Suppressor macrophage (primary cell): ENCODE measurements around the gene MYL2.
"Not testable (repeated sequence)": the region's sequence is repeated elsewhere in the genome, so short reads cannot be mapped to it uniquely, and the experiment has no call there.

Source experiments
- DNase-seq, 4 experiments: peaks; one replicate each; pipeline ENCODE4 v3.0.0-alpha.2; 2020 to 2022
- total RNA-seq, 17 experiments: gene quantifications; one replicate each; lab custom pipeline; 2026; ENCODE audit warnings: mixed read lengths in 6 of 17, inconsistent platforms in 3 of 17; lab: John Stamatoyannopoulos, UW

Gene MYL2, protein sequence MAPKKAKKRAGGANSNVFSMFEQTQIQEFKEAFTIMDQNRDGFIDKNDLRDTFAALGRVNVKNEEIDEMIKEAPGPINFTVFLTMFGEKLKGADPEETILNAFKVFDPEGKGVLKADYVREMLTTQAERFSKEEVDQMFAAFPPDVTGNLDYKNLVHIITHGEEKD
- total RNA-seq = 0 to 0.88 (median 0) reads per million in 17 experiments

DNA sequence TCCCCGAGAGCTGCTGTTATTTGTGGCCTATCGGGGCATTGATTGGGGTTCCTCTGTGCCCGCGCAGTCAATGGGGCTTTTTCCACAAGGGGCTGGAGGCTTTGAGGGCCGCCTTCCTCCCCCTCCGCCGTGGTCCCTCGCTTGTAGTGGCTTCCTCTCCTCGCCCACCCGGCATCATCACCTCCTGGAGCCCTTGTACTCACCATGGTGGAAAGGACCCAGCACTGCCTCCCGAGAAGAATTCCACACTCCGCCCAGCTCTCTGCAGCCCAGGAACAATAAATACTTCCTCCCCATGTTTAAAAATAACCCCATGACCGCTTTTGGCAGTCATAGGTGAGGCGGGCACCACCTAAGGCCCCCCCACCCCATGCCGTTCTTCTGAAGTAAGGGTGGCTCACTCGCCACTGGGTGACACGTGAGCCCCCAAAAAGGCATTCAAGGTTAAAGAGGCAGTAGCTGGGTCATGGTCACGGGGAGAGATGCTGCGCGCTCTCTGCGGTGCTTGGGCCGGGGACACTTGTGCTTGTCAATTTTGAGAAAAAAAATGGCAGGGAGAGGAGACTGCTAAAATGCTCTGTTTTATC lies at the start of gene MYL2:
Gene MYL2, minus strand, starts transcription at position 256 of the 587 bp plus-strand sequence. Its CDS starts 50 bp downstream, at position 206.
- DNase-seq = no peak

DNA sequence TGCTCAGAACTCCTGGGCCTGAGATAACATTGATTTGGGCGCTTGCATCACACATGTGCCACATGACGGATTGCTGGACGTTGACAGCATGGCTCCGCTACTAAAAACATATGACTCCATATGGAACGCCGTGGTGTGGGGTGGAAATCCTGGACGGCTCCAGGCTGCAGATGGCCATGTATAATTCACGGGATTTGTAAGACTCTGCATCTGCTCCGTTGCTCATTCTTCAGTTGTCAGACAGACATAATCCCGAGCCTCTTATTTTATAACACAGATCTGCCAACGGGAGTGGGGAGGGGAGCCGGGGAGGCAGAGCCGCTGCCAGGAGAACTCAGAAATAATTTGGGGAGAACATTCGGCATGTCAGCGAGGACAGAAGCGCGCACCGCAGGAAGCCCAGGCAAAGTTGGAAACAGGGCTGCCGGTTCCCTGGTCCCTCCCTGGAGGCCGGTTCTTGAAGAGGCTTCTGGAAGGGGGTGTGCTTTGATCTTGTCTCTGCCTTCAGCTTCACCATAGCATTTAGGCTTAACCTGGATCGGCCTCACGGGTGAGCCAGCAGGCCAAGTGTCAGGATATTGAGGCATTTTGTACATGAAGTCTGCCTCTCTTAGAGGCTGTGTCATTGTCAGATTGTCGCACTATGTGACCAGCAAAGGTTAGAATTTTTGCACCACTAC lies 45.8 kb upstream of the MYL2 start:
- no peak for DNase-seq

DNA sequence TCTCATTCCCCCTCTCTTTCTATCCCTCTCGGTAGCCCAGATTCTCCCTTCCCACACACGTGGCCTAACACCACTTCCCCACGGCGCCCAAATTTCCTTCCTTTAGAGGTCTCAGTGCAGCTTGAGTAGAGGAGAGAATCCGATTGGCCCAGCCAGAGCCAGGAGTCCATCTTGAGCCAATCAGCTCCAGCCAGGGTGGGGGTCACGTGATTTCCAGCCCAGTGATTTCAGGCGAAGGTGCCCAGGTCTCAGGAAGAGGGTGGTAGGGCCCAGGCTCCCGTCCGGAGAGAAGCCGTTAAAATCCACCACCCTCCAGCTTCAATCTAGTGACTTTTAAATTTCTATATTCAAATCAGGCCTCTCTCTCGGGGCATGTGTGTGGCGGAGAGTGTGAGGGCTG lies 45.2 kb upstream of the MYL2 start:
- no peak for DNase-seq

DNA sequence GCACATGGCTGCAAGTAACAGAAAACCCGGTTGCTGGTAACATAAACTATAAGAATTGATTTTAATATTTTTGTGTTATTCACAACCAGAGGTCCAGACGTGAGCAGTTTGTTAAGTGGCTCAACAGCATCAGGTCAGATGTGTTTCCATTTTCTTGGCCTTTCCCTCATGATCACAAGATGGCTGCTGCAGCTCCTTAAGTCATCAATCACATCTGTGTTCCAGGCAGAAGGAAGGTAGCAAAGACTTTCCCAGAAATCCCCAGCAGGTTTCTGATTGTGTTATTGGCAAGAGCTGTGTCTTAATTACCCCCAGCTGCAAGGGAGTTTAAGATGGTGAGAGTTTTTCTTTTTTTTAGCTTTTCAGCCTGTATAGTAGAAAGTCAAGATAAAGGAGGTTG lies 40.4 kb upstream of the MYL2 start:
- DNase-seq = no peak

DNA sequence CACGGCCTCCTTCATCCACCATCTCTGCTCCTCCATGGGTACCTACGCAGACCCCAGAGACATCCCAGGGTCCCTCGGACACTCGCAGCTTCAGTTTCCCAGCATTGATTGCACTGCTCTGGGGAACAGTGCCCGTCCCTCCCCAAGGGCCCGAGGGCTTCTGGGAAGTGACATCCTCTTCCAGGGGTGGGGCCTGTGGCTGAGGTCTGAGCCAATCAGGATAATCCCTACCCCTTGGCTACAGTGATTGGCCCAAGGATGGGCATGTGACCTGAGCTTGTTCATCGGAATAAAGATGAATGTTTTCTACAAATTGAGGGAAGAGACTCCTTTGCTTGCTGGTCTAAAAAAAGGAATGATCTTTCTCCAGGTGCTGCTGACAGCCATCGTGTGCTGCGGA lies 37.3 kb upstream of the MYL2 start:
- DNase-seq = no peak

DNA sequence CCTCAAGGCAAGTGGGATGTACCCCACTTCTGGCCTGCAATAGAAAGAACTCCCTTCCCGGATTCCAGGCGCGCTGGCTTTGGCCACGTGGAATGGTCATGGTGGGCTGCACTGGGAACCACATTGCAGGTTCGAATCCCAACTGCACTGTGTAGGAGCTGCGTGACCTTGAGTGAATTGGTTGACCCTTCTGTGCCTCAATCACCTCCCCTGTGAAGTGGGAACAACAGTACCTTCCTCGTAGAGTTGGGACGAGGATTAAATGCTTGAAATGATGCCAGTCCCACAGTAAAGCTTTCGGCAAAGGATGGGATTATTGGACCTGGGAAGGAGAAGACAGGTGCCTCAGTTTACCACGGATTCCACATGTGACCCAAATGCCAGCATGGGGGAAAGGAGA lies 36.8 kb upstream of the MYL2 start:
- no peak for DNase-seq

DNA sequence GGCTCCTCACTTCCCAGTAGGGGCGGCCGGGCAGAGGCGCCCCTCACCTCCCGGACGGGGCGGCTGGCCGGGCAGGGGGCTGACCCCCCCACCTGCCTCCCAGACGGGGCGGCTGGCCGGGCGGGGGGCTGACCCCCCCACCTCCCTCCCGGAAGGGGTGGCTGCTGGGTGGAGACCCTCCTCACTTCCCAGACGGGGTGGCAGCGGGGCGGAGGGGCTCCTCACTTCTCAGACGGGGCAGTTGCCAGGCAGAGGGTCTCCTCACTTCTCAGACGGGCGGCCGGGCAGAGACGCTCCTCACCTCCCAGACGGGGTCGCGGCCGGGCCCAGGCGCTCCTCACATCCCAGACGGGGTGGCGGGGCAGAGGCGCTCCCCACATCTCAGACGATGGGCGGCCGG lies 30.5 kb upstream of the MYL2 start:
- not testable (repeated sequence) for DNase-seq

DNA sequence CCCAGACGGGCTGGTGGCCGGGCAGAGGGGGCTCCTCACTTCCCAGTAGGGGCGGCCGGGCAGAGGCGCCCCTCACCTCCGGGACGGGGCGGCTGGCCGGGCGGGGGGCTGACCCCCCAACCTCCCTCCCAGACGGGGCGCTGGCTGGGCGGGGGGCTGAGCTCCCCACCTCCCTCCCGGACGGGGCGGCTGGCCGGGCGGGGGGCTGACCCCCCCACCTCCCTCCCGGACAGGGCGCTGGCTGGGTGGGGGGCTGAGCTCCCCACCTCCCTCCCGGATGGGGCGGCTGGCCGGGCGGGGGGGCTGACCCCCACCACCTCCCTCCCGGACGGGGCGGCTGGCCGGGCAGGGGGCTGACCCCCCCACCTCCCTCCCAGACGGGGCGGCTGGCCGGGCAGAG lies 30.1 kb upstream of the MYL2 start:
- DNase-seq = not testable (repeated sequence)

DNA sequence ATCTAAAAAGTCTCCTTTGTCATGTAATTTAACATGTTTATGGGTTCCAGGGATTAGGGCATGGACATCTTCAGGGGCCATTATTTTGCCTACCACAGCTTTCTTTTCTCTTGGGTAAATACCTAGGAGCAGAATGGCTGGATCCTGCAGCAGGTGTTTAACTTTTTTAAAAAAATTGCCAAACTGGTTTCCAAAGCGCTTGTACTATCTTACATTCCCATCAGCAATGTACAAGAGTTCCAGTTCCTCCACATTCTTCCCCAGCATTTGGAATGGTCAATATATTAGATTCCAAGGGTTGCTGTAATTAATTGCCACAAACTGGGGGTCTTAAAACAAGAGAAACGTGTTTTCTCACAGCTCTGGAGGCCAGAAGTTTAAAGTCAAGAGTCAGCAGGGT lies 27.7 kb upstream of the MYL2 start:
- no peak for DNase-seq

DNA sequence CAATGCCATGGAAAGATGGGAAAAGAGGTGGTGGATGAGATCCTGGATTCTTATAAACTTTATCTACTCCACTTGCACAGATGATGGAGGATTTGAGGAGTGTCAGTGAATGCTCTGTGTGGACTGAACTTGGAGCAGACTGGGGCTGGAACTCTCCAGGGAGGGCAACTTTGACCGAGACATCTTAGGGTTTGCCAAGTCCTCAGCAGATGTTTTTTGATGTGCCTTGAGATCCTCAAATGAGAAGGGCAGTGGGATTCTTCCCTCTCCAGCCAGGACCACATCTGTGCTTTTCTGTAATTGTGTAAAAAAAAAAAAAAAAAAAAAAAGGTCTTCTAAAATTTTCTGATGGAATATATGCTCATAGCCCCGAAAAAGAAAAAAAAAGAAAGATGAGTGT lies 23.0 kb upstream of the MYL2 start:
- no peak for DNase-seq

DNA sequence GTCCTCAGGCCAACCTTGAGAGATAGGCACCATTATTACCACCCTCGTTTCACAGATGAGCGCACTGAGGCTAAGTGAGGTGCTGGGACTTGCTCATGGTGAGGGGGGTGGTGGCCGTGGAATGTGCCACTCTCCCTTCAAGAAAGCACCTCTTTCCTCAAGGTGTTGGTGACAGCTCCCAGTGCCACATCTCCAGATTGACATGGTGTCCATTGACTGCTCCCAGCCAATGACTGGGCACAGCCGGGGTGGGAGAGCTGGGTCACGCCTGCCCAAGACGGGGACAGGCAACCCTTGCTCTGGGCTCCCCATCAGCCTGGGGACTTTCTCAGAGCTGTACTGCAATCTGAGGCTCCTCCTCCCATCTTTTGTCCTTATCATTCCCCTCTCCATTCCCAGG lies 21.0 kb upstream of the MYL2 start:
- no peak for DNase-seq

DNA sequence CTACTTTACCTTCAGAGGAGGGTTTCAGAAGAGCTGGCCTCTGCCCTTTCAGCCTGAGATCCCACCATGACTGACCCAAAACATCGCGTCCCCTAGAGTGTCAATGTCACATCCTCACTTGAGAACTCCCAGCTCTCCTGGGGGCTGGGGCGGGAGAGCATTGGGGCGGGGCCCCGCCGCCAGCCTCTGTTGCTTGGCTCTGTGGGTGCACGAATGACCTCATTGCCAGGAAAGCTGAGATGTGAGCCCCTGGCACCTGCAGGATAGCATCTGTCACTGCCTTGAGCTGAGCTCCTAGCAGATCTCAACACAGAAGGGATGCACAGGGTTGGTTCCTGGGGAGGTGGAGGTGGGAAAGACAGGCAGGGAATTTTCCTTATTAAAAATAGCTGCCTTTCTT lies 20.6 kb upstream of the MYL2 start:
- DNase-seq = no peak

DNA sequence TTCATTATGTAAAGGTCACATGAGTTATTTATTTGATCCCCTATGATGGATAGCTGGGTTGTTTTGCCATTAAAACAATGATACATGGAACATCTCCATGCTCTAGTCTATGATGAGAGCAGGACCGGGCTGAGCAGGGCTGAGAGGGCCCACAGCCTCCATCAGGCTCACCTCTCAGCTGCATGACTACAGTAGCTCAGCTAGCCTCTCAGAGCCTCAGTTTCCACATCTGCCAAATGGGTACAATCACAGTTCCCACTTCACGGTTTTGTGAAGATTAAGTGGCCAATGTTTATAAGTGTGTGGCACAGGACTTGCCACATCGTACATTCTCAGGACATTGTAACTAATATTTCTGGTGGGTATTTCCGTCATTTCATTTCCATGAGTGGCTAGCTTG lies 19.9 kb upstream of the MYL2 start:
- DNase-seq = no peak

DNA sequence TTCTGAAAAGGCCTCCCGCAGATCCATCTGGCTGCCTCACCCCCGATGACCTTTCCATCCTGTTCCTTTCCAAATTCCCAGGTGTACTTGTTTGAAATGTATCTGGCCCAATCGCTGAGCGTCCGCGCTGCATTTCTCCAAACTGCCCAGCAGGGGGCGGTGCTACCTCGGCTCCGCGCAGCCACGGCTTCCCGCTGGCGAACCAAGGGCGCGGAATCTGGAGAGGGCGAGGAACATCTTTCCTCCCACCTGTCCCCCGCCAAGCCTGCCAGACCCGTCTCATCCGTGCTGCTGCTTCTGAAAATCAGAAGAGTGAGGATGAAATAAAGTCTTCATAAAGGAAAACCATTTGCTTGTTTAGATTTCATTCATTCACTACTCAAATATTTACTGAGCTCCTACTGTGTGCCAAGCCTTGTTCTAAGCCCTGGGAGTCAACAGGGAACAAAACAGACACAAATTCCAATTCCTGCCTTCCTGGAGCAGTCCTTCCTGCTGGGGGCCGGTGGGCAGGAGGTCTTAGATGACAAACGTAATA lies 16.8 kb upstream of the MYL2 start:
- peak; percentile 61 to 81 (median 77) for DNase-seq

DNA sequence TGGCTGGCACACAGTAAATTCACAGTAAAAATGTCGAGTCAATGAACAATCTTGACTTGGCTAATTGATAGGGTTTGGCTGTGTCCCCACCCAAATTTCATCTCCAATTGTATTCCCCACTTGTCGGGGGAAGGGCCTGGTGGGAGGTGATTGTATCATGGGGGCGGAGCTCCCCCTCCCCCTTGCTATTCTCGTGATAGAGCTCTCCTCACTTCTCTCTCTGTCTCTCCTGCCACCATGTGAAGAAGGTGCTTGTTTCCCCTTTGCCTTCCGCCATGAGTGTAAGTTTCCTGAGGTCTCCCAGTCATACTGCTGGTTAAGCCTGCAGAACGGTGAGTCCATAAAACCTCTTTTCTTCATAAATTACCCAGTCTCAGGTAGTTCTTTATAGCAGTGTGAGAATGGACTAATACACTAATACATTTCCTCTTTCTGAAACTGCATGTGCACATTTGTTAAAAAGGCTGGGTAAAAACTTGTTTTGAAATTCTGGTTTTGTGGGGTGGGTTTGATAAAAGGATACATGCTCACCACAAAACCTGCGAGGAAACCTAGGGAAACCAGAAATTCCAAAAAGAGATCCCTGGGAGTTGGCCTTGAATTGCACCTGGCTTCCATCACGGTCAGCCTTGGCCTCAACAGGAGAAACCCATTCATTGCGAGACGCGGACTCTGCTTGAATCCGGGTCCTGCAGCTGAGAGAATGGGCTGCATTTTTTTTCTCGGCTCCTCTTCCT lies 16.2 kb upstream of the MYL2 start:
- DNase-seq = no peak

DNA sequence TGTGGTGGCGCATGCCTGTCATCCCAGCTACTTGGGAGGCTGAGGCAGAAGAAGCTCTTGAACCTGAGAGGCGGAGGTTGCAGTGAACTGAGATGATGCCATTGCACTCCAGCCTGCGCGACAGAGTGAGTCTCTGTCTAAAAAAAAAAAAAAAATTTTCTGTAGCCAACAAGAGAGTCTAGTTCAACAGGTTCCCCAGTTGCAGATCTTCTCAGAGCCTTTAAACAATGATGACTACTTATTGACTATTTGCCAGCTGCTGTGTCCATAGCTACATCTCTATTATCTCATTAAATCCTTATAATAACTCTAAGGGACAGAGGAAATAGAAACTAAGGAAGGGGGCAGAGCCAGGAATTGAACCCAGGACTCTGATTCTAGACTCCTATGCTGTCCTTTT lies 15.2 kb upstream of the MYL2 start:
- no peak for DNase-seq

DNA sequence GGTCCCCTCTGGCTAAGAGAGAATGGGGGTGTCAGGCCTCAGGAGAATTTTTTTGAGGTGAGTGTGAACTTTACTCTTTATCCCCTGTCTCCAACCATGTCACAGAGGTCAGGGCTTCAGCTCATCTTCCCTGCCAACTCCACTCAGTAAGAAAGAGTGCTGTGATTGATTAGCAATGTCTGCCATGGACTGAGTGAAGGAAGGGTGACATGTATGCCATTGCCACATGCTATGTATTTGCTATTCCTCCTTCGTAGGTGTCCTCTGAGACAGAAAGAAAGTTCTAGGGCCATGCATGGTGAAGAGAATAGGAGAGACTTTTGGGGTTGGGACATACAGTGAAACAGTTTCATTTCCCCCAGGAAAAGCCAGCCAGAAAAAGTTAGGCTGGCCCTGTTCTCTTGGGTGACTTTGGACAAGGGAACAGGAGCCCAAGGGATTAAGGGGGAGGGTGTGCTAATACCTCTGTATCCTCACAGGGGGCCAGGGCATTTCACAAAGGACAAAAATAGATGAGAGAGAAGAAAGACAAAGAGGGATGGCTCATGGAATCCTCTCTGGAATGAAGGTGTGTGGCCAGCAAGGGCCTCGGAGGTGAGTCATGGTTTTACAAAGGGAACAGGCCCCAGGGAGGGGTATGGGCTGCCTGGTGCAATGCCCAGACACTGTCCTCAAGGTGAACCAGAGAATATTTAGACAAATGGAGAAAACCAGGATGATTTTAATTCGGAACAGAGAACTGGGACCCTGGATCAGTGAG lies 13.9 kb upstream of the MYL2 start:
- no peak for DNase-seq

DNA sequence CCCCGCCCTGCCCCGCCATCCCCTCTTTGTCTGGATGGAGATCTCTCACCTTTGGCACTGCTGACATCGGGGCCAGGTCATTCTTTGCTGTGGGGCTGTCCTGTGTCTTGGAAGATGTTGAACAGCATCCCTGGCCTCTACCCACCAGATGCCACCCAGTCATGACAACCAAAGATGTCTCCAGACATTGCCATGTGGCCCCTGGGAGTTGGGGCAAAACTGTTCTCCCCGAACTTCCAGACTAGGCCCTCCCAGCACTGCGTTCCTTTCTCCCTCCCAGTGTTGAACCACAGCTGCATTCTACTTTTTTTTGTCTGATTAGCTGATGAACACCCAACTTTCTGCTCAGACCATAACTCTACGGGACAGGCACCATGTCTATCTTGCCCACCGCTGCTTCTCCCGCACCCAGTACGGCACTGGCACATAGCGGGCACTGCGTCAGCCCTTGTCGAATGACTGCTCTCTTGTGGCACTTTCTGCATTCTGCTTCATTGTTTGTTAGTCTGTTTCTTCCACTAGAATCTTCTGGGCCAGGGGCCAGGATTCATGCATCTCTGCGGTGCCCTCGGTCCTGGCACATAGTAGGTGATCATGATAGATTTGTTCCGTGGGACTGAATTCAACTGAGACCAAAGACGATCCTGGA lies 13.1 kb upstream of the MYL2 start:
- DNase-seq = no peak

DNA sequence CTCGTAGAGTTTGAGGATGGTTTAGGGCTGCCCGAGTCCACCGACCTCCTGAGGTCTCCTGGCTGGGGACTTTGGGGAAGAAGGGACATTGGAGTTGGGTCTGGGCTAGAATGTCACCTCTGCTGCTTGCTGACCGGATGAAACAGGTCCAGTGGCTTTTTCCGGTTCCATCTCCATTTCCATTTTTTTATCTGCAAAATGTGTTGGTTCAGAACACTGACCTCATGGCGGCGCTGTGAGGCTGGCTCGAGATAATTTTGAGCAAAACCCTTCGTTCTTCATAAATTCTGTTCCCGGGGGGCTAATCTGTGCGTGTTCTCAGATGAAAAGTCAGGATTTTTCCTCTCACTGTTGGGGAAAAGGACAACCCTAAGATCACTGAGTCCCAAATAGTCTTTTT lies 11.7 kb upstream of the MYL2 start:
- peak in 2 of 4 experiments; percentile 23 to 41 for DNase-seq

DNA sequence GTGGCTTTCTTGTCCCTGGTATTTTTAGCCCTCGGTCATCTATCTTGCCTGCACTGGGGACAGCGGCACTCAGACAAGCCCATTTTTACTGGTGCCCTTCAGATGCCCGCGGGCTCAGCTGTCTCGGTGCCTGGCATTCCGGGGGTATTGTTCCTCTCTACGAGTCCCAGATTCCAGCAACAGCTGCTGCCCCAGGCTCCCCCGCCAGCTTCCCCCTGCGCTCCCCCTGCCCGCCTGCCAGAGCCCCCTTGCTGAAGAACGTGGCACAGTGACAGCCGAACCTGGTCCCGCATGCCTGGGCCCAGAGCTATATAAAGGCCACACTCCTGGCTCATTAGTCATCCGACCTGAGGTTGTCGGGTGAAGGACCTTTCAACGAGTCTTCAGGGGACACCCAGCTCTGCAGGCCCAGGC lies 10.9 kb upstream of the MYL2 start:
- DNase-seq = no peak

DNA sequence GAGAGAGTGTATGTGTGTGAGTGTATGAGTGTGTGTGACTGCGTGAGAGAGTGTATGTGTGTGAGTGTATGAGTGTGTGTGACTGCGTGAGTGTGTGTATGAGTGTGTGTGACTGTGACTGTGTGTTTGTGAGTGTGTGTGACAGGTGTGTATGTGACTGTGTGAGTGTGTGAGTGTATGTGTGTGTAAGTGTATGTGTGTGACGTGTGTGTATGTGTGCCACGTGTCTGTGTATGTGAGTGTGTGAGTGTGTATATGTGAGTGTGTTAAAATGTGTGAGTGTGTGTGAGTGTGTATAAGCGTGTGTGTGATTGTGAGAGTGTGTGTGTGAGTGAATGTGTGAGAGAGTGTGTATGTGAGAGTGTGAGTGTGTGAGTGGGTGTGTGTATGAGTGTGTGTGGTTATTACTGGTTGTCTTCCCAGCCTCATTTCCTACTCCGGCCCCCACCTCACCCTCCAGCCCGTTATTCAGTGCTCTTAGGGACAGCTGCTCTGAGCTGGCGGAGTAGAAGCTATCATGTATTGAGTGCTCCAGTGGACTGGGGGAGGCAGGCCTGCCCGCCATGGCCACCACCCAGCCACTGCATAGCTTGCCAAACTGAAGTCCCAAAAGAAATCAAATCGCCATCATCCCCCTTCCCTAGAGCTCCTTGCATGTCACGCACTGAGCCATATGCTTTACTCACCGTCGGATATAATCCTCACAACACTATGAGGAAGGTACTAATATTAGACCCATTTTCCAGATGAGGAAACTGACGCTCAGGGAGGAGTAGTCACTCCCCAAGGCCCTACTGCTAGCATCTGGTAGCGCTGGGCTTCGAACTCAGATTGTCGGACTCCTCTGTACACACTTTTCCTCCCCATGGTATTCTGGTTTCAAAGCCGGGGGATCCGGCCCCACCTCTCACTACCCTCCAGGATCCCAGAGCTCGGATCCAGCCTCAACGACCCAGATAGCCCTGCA lies 10.3 kb upstream of the MYL2 start:
- DNase-seq = no peak
